Activated naive CD8-positive, alpha-beta T cell treated with anti-CD3 and anti-CD28 coated beads for 36 hours (primary cell): ENCODE data around the gene ELOVL6. TPM values are rescaled to one million over a fixed set of nuclear protein-coding genes. Genes with fewer than 3 reads are reported as not detected.

Experiments
- DNase-seq: peaks from one replicate; pipeline ENCODE4 v3.0.0; 2021
- H3K27ac Mint-ChIP-seq: one replicate; pipeline ENCODE4 v1.8.0; 2022; ENCODE audit warnings: mild to moderate bottlenecking, moderate library complexity, mixed read lengths
- H3K27me3 Mint-ChIP-seq: one replicate; pipeline ENCODE4 v1.8.0; 2022; ENCODE audit warnings: mild to moderate bottlenecking, mixed read lengths
- H3K36me3 Mint-ChIP-seq: one replicate; pipeline ENCODE4 v1.8.0; 2021; ENCODE audit warnings: mild to moderate bottlenecking, mixed read lengths
- H3K4me1 Mint-ChIP-seq: one replicate; pipeline ENCODE4 v1.8.0; 2021; ENCODE audit warnings: mixed read lengths
- H3K4me3 Mint-ChIP-seq: one replicate; pipeline ENCODE4 v1.8.0; 2022; ENCODE audit warnings: mild to moderate bottlenecking, moderate library complexity, mixed read lengths
- H3K9me3 Mint-ChIP-seq: one replicate; pipeline ENCODE4 v1.8.0; 2022; ENCODE audit warnings: mixed read lengths
- total RNA-seq, 2 experiments: library from RNA; stranded (reverse); gene quantifications; one replicate each; pipeline ENCODE4 v1.2.3, GENCODE V29; 2021

The ELOVL6 gene
- total RNA-seq, 2 experiments from 2014 or later: 8.4 to 13.3 TPM

DNA sequence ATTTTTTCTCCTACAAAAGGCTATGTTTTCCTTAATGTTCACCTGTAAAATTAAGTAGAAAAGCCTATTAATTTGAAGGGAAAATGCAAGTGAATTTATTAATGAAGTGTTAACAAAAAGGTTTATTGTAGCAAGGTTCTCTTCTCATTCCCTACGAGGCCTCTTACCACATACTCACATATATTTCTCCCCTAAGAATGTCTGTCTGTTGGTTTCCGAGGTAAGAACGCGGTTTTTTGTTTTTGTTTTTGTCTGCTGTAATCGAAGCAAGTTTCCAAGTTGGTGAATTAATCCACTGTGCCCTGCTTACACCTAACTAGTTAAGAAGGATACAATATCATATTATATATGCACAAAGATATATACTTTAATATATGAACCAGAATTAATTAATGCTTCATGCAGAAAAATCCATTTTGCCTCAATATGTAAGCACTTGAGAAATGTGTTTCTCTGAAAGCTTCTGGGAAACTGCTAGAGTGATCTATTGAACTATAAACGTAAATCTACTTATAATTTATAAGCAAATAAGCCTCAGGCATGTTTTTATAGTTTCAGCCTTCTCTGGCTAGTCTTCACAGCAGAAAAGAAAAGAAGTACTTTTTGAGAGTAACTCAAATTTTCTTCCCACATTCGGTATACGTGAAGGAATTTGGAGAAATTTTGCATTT lies 164.9 kb downstream of the ELOVL6 start:
- Mint-ChIP-seq H3K9me3 (no peaks in the 10 kb centered on the region), H3K4me3 (no peak overlapping the region), H3K4me1 (peaks cover 7% of the 10 kb centered on the region), H3K27me3 (peaks cover 30% of the 10 kb centered on the region), H3K36me3 (no peaks in the 10 kb centered on the region), H3K27ac (no peak overlapping the region)
- no peak for DNase-seq

DNA sequence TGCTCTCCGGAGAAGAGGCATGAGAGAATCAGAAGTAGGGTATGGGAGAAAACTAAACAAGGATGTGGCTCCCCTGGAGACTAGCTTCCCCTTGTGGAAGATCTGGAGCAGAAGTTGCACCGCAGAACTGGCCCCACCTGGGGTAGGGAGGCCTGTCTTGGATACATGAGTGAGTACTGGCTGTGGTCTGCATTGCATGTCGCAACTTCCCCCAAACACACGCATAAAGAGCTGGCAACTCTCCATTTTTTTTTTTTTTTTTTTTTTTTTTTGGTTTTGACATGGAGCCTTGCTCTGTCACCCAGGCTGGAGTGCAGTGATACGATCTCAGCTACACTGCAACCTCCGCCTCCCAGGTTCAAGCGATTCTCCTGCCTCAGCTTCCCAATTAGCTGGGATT lies 165.8 kb downstream of the ELOVL6 start:
- peaks cover 30% of the 10 kb centered on the region for H3K27me3 Mint-ChIP-seq
- no peaks in the 10 kb centered on the region for H3K36me3 Mint-ChIP-seq
- no peak overlapping the region for H3K4me3 Mint-ChIP-seq
- no peaks in the 10 kb centered on the region for H3K9me3 Mint-ChIP-seq
- no peak overlapping the region for H3K27ac Mint-ChIP-seq
- H3K4me1 Mint-ChIP-seq: peaks cover 7% of the 10 kb centered on the region
- no peak for DNase-seq

DNA sequence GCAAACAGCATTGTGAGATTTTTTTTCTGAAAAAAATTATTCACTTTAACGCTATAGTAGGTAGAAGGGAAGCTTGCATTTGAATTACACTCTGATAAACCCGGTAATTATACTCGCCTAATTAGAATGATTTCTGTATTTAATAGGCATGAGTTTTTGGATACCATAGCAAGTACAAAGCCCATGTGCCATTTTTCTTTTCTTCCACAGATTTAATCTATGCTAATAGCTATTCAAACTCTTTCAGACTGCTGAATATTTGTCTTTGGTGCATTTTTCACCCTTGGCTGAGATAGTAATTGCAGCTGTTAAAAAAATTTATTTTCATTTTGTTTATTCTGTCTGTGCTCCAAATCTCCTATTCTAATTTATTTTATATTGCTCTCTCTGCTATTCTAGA lies 172.7 kb downstream of the ELOVL6 start:
- Mint-ChIP-seq H3K27ac (no peak overlapping the region), H3K27me3 (no peaks in the 10 kb centered on the region), H3K4me1 (peaks cover 7% of the 10 kb centered on the region), H3K36me3 (no peaks in the 10 kb centered on the region), H3K4me3 (no peak overlapping the region), H3K9me3 (no peaks in the 10 kb centered on the region)
- DNase-seq: no peak

DNA sequence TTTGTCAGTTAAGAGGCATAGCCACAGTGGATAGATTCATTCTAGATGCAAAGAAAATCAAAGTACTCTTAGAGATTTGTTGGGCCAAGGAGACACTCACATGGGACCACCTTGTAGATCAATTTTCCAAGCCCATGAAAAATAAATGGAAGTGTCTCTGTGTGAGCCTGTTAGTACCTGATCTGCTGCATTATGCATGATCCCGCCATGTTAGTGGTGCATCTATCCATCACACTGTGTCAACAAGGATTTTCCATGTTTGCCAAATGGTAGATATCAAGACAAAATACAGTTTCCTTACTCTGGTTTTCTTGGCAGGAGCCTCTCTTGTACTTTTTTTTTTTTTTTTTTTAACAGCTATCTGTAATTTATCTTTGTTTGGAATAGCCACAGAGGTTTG lies 173.4 kb downstream of the ELOVL6 start:
- Mint-ChIP-seq H3K9me3 (no peaks in the 10 kb centered on the region), H3K36me3 (no peaks in the 10 kb centered on the region)

DNA sequence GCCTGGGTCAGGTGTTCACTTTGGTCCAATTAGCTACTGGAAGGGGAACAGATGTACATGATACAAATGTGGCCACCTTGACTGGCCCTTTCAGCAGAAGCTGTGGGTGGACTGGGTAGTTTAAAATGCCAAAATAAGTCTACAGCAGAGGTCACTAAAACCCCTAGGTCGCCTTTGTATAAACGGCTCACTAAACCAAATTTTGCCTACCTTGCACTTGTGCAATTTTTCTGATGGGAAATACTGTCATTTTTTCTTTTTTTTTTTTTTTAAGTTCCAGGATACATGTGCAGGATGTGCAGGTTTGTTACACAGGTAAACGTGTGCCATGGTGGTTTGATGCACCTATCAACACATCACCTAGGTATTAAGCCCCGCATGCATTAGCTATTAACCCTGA lies 176.0 kb downstream of the ELOVL6 start:
- DNase-seq: no peak
- H3K9me3 Mint-ChIP-seq: no peaks in the 10 kb centered on the region

More for the DNA sequence above, 173.4 kb downstream of the ELOVL6 start:
- no peak for DNase-seq
- Mint-ChIP-seq H3K4me3 (no peak overlapping the region), H3K27ac (no peak overlapping the region), H3K4me1 (peaks cover 14% of the 10 kb centered on the region), H3K27me3 (no peaks in the 10 kb centered on the region)

DNA sequence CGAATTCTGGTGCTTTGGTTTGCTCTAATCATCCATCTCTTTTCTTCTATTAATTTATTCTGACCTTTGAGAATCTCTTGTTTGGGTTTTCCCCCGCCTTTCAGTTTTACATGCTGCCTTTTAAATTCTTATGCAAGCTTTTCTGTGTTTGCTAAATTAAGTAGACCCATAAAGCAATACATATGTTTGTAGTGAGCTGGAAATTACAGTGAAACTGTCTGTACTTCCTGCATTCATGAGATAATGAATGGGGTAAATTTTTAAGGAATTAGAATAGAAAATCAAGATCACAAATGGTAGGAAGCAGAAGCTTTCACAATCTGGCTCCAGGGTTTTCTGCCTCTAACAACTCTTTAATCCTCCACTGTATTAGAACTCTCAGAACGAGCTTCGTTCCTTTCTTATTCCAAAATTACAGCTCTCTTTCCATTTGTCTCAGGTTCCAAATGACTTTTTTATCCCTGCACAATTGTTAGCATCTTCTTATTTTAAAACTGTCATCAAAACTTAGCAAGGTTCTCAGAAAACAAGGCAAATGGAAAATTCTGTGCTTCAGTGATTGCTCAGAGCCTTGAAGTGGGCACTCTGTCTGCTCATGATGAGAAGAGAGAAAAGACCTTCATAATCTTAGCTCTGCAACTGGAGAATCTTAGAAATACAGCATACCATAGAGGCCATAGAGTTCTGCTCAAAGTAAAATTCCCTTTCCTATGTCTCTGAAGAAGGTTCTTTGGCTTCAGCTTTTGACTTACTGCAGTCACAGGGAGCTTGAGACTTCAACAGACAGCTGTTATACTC lies 177.6 kb downstream of the ELOVL6 start:
- H3K4me1 Mint-ChIP-seq: peaks cover 16% of the 10 kb centered on the region
- peak overlapping the region; percentile 41 for H3K27ac Mint-ChIP-seq
- no peaks in the 10 kb centered on the region for H3K27me3 Mint-ChIP-seq
- no peak for DNase-seq
- H3K4me3 Mint-ChIP-seq: no peak overlapping the region
- no peaks in the 10 kb centered on the region for H3K36me3 Mint-ChIP-seq
- H3K9me3 Mint-ChIP-seq: peaks cover 4% of the 10 kb centered on the region

More for the DNA sequence above, 176.0 kb downstream of the ELOVL6 start:
- Mint-ChIP-seq H3K4me3 (no peak overlapping the region), H3K36me3 (no peaks in the 10 kb centered on the region), H3K4me1 (peaks cover 16% of the 10 kb centered on the region), H3K27ac (no peak overlapping the region), H3K27me3 (no peaks in the 10 kb centered on the region)

DNA sequence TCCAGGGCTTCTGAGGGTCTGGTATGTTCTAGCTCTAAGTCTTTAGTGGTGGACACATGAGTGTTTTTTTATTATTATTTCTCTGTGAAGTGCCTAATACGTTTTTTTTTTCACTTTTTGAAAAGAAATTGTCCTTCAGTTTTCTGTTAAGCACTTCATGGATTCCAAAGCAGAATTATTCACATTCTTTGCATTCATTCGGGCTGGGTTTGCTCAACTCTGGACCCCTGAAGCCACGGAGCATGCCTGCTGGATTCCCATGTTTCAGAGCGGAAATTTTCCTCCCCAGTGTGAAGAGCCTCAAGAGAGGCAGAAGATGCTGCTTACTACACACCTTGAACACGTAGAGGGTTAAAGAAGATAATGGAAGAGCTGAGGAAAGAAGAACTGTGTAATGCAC lies 178.3 kb downstream of the ELOVL6 start:
- Mint-ChIP-seq H3K9me3 (peaks cover 4% of the 10 kb centered on the region), H3K4me3 (no peak overlapping the region), H3K36me3 (no peaks in the 10 kb centered on the region), H3K4me1 (peaks cover 16% of the 10 kb centered on the region), H3K27ac (no peak overlapping the region), H3K27me3 (no peaks in the 10 kb centered on the region)
- DNase-seq: no peak

DNA sequence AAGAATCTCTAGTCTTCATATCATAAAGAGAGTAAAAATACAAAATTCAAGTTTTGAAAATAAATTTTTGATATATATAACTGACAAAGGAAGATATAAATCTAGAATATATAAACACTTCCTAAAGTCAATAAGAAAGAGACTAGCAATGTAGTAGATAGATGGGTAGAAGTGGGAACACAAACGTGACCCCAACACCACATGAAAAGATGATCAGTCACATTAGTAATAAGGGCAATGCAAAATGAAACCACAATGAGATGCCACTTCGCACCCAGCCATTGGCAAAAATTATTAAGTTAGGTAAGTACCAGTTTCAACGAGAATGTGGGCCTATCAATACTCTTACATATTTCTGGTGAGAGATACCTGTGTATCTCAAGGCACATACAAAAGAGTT lies 179.3 kb downstream of the ELOVL6 start:
- Mint-ChIP-seq H3K4me3 (no peak overlapping the region), H3K27ac (no peak overlapping the region), H3K27me3 (peaks cover 3% of the 10 kb centered on the region), H3K9me3 (peaks cover 4% of the 10 kb centered on the region), H3K4me1 (peaks cover 16% of the 10 kb centered on the region), H3K36me3 (no peaks in the 10 kb centered on the region)
- no peak for DNase-seq

DNA sequence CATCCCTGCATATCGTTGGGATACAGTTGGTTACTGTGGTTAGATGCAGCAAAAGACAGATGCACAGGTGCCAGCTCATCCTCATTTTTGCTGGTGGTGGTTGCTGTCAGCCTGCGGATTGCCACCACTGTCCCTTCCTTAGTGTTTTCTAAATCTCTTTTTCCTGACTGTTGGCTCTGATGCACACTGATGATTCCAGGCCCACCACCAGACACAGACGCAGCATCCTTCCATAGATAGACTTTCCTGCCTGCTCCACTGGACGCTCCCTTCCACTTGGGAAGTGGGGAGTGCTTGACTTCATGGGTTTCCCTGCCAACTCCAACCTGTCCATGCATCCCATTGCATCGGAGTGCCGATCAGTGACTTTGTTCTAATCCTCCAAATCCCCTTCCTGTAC lies 184.2 kb downstream of the ELOVL6 start:
- Mint-ChIP-seq H3K4me3 (no peak overlapping the region), H3K27me3 (peaks cover 4% of the 10 kb centered on the region), H3K4me1 (peaks cover 4% of the 10 kb centered on the region), H3K36me3 (no peaks in the 10 kb centered on the region), H3K9me3 (peaks cover 4% of the 10 kb centered on the region), H3K27ac (no peak overlapping the region)
- no peak for DNase-seq

DNA sequence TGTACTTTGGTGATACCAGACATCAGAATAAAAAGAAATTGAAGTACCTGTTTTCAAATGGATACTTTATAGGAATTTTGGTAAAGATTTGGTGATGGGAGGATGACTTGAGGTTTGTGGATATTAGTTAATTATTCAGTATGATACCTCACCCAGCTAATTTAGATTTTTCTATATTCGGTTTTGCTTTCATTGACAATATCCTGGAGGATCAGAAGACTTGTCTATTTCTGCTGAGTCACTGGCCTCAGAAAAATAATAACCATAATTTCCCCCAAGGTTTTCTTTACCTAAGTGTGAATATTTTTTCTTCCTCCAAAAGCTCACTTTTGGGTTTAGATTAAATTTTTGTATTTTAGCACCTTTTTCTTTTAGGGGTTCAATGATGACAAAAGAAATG lies 185.5 kb downstream of the ELOVL6 start:
- H3K9me3 Mint-ChIP-seq: peaks cover 4% of the 10 kb centered on the region
- peaks cover 4% of the 10 kb centered on the region for H3K27me3 Mint-ChIP-seq
- no peak overlapping the region for H3K27ac Mint-ChIP-seq
- DNase-seq: no peak
- peaks cover 2% of the 10 kb centered on the region for H3K4me1 Mint-ChIP-seq
- no peaks in the 10 kb centered on the region for H3K36me3 Mint-ChIP-seq
- no peak overlapping the region for H3K4me3 Mint-ChIP-seq

DNA sequence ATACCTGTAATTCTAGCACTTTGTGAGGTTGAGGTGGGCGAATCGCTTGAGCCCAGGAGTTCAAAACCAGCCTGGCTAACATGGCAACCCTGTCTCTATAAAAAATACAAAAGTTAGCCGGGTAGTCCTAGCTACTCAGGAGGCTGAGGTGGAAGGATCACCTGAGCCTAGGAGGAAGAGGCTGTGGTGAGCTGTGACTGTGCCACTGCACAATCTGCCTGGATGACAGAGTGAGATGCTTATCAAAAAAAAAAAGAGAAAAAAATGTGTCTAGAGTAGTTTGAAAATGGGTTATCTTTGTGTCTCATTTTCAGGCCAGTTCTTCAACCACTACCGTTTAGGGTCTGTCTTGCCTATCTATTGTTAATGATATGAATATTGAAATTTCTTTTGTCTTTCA lies 187.6 kb downstream of the ELOVL6 start:
- Mint-ChIP-seq H3K4me1 (peaks cover 2% of the 10 kb centered on the region), H3K27ac (no peak overlapping the region), H3K36me3 (no peaks in the 10 kb centered on the region), H3K9me3 (no peaks in the 10 kb centered on the region), H3K4me3 (no peak overlapping the region), H3K27me3 (peaks cover 4% of the 10 kb centered on the region)
- DNase-seq: no peak

DNA sequence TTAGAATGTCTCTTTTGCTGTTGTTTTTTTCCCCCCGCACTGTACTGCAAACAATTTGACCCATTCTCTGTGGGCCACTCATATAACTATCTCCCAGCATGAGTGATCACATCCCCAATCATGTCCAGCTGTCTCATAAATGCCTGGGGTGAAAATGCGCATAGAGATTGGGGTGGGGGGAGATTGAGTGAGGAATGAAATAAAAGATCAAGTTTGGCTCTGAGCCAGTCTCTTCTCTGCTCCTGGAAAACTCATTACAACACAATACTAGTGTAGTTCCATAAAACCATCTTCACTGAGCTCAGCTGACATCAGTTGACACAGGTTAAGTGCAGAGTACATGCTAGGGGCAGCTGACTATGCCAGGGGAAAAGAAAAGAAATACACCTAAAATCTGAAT lies 188.9 kb downstream of the ELOVL6 start:
- no peak for DNase-seq
- no peaks in the 10 kb centered on the region for H3K9me3 Mint-ChIP-seq
- peaks cover 4% of the 10 kb centered on the region for H3K4me1 Mint-ChIP-seq
- H3K36me3 Mint-ChIP-seq: no peaks in the 10 kb centered on the region
- peaks cover 4% of the 10 kb centered on the region for H3K27me3 Mint-ChIP-seq
- no peak overlapping the region for H3K4me3 Mint-ChIP-seq
- no peak overlapping the region for H3K27ac Mint-ChIP-seq

DNA sequence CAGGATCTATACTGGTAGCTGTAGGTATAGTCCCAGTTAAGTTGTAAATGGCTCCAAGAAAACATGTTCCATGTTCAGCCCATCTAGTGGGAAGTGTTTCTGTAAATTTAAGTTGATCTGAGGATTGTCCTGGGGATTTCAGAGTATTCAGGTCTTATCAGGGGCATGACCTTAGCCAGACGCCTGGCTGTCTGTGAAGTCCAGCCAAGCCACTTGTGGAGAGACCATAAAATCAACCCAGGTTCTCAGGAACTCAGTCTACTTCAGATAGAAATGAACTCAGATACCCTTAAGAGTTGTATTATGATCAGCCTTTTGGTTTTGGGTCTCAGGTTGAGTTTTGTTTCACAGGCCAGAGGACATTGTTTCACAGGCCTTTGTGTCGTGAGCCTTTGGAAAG lies 189.9 kb downstream of the ELOVL6 start:
- Mint-ChIP-seq H3K36me3 (no peaks in the 10 kb centered on the region), H3K27ac (no peak overlapping the region), H3K4me3 (no peak overlapping the region), H3K27me3 (no peaks in the 10 kb centered on the region), H3K9me3 (no peaks in the 10 kb centered on the region), H3K4me1 (peaks cover 4% of the 10 kb centered on the region)
- no peak for DNase-seq

DNA sequence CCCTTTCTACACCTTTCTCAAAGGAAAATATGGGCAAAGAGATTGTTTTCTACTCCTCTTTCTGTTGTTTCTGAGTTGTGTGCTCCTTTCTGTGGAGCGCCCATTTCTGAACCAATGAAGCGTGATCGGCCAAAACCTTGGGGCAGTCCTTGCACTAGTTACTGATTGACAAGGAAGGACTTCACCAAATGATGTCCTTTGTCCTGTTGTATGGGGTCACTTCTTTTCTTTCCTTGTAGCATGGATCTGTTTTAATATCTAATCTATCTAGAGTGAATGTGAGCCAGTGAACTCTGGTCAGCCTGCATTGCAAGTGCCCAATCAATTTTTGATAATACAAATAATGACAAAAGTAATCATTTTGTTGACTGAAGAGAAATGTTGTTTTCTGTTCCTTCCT lies 191.2 kb downstream of the ELOVL6 start:
- H3K27ac Mint-ChIP-seq: no peak overlapping the region
- no peaks in the 10 kb centered on the region for H3K27me3 Mint-ChIP-seq

DNA sequence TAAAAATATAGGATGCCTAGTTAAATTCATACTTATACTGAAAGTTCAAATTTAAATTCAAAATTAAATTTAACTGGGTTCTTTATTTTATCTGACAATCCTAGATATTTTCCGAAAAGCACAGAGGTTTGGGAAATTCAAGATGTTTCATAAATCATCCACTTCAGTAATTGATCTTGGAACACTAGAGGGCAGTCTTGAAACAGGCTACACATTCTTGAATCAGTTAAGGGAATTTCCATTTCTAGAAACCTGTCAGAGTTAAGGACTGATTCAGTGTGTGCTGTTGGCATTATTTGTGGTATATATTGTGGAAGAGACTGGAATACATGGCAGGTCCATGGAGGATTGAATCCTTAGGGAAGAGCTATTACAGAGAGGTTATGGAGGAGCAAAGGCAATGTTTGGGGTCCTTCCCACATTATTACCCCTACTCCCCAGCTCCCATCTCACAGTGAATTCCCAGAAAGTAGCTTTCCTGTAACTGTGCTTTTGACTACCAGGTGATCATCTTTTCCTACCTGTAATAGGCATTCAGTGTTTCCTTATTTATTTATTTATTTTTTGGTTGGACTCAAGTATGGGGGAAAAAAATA lies 192.9 kb downstream of the ELOVL6 start:
- no peaks in the 10 kb centered on the region for H3K36me3 Mint-ChIP-seq
- H3K4me3 Mint-ChIP-seq: no peak overlapping the region
- H3K4me1 Mint-ChIP-seq: peaks cover 3% of the 10 kb centered on the region
- no peaks in the 10 kb centered on the region for H3K9me3 Mint-ChIP-seq
- H3K27me3 Mint-ChIP-seq: no peaks in the 10 kb centered on the region
- no peak overlapping the region for H3K27ac Mint-ChIP-seq
- DNase-seq: no peak

More for the DNA sequence above, 191.2 kb downstream of the ELOVL6 start:
- Mint-ChIP-seq H3K4me3 (no peak overlapping the region), H3K9me3 (no peaks in the 10 kb centered on the region), H3K36me3 (no peaks in the 10 kb centered on the region), H3K4me1 (peaks cover 2% of the 10 kb centered on the region)
- no peak for DNase-seq
